ENCODE results near the gene PTPRB. TPM values are rescaled to one million over a fixed set of nuclear protein-coding genes. Genes with fewer than 3 reads are reported as not detected.

The PTPRB gene
- total and polyA plus RNA-seq, 2 donors (not counting 3 experiments of a cell fraction or from before 2014, with no cell fraction given) = 64.1 to 151 TPM

DNA sequence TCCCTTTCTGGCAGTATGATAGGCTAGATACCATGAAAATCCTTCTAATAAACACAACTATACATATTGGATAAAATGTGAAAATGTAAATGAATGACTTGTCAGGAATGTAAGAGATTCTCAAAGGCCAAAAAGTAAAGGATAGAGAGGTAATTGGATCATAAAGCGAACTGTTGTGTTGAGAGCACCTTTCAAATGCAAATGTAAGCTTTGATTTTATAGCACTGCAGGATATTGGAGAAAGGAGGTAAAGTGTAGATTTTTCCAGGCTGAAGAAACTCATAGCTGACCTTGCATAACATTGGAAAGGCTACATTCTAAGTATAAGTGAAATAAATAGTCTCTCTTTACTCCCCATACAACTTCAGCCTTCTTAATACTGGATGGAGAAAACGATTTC is 54.0 kb downstream of the PTPRB start:
- H3K4me2 ChIP-seq (ENCODE audit: insufficient read depth, low read length) = no peak overlapping the region
- H3K36me3 ChIP-seq (ENCODE audit: control insufficient read depth in 2 of 2, extremely low read depth in 1 of 2, insufficient read depth in 2 of 2, low read length in 2 of 2) = peaks cover 29 to 56% of the 10 kb centered on the region in 2 experiments
- no peak for FAIRE-seq
- no peaks in the 10 kb centered on the region for H3K27me3 ChIP-seq (ENCODE audit: control insufficient read depth in 2 of 2, insufficient read depth in 2 of 2, low read length in 2 of 2)
- peaks cover 2% of the 10 kb centered on the region for H3K4me1 ChIP-seq (ENCODE audit: control insufficient read depth, extremely low read depth, insufficient read depth, low read length)
- peaks cover 2% of the 10 kb centered on the region for H3K79me2 ChIP-seq (ENCODE audit: control insufficient read depth, insufficient read depth, low read length)
- H2AFZ ChIP-seq (ENCODE audit: low read depth, low read length) = no peak overlapping the region
- H3K4me3 ChIP-seq (replicated peaks in 1 of 3; ENCODE audit: insufficient read depth in 1 of 3, low read depth in 1 of 3, low read length in 3 of 3) = no peak overlapping the region
- H3K27ac ChIP-seq (ENCODE audit: insufficient read depth, low read depth, low read length) = no peak overlapping the region
- POLR2A ChIA-PET = no interaction called here
- intact Hi-C loops (cut with micrococcal nuclease) (no loop called here), dilution Hi-C loops (cut with MboI; ENCODE audit: extremely low pct_ligation_motif_present, low sequenced_read_pairs) (no loop called here)
- BruUV-seq (replicated peaks) = no TSS peak
- TF ChIP-seq, protein P1, sequence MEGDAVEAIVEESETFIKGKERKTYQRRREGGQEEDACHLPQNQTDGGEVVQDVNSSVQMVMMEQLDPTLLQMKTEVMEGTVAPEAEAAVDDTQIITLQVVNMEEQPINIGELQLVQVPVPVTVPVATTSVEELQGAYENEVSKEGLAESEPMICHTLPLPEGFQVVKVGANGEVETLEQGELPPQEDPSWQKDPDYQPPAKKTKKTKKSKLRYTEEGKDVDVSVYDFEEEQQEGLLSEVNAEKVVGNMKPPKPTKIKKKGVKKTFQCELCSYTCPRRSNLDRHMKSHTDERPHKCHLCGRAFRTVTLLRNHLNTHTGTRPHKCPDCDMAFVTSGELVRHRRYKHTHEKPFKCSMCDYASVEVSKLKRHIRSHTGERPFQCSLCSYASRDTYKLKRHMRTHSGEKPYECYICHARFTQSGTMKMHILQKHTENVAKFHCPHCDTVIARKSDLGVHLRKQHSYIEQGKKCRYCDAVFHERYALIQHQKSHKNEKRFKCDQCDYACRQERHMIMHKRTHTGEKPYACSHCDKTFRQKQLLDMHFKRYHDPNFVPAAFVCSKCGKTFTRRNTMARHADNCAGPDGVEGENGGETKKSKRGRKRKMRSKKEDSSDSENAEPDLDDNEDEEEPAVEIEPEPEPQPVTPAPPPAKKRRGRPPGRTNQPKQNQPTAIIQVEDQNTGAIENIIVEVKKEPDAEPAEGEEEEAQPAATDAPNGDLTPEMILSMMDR (IDR thresholded peaks at IDR 0.05; ENCODE audit: extremely low read depth in 1 of 2, insufficient read depth in 1 of 2, low read depth in 1 of 2, low read length in 2 of 2) = no peak
- TF ChIP-seq POLR2AphosphoS5 (IDR thresholded peaks at IDR 0.05; ENCODE audit: insufficient read depth, low read depth, low read length) (no peak), POLR2A (IDR thresholded peaks at IDR 0.05; ENCODE audit: low read depth, low read length) (no peak), FOS (IDR thresholded peaks at IDR 0.05; ENCODE audit: borderline replicate concordance, insufficient read depth, low read length) (no peak)
- no peak for DNase-seq (ENCODE audit: low read depth, low spot score)
- CTCF ChIA-PET = interaction anchor here (1.5 to 3.1 kb wide), 4 partner anchors 136 to 147 kb away, joined by 3 to 9 read pairs (median 5); no protein-coding TSS in a partner anchor
- no peaks in the 10 kb centered on the region for H3K9me3 ChIP-seq (replicated peaks; ENCODE audit: control insufficient read depth, insufficient read depth, low read length)
- no peaks in the 10 kb centered on the region for H4K20me1 ChIP-seq (replicated peaks; ENCODE audit: control insufficient read depth, extremely low read depth, insufficient read depth, low read length)
- H3K9ac ChIP-seq (replicated peaks; ENCODE audit: extremely low read depth, insufficient read depth, low read length) = no peak overlapping the region
- no peaks in the 10 kb centered on the region for H3K9me1 ChIP-seq (replicated peaks; ENCODE audit: control insufficient read depth, extremely low read depth, insufficient read depth, low read length)

DNA sequence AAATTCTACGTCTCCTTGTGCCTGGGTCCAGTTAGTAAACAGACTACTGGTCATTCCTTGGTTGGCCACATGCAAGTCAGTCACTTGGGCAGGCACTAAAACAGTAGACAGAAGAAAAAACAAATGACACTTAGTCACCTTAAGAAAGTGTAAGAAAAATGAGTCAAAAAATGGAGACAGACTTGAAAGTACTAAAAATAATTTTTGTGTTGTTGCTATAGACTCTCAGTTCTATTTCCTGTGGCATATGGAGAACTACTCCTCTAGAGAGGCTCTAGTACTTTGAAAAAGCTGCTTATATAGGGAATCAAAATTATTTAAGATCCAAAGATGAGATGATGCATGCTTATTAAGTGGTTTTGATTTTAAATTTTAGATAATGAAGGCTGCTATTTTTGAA is 56.0 kb downstream of the PTPRB start:
- FAIRE-seq = no peak
- no peaks in the 10 kb centered on the region for H3K9me1 ChIP-seq (replicated peaks; ENCODE audit: control insufficient read depth, extremely low read depth, insufficient read depth, low read length)
- H3K9ac ChIP-seq (replicated peaks; ENCODE audit: extremely low read depth, insufficient read depth, low read length) = no peak overlapping the region
- TF ChIP-seq MYC (IDR thresholded peaks at IDR 0.05; ENCODE audit: low read depth, low read length) = no peak
- TF ChIP-seq JUN (IDR thresholded peaks at IDR 0.05; ENCODE audit: borderline replicate concordance, insufficient read depth, insufficient read length, low read depth) = no peak
- no peak for TF ChIP-seq GATA2 (IDR thresholded peaks at IDR 0.05; ENCODE audit: insufficient read depth, insufficient read length, low read depth, low read length)
- TF ChIP-seq FOS (IDR thresholded peaks at IDR 0.05; ENCODE audit: borderline replicate concordance, insufficient read depth, low read length) = no peak
- TF ChIP-seq EZH2 (IDR thresholded peaks at IDR 0.05; ENCODE audit: borderline replicate concordance, low read depth, low read length, severe bottlenecking) = no peak
- TF ChIP-seq POLR2AphosphoS5 (IDR thresholded peaks at IDR 0.05; ENCODE audit: insufficient read depth, low read depth, low read length) = no peak
- TF ChIP-seq, protein P1 (IDR thresholded peaks at IDR 0.05; ENCODE audit: extremely low read depth in 1 of 2, insufficient read depth in 1 of 2, low read depth in 1 of 2, low read length in 2 of 2) = no peak
- TF ChIP-seq POLR2A (IDR thresholded peaks at IDR 0.05; ENCODE audit: low read depth, low read length) = no peak
- no peak overlapping the region for H3K27ac ChIP-seq (ENCODE audit: insufficient read depth, low read depth, low read length)
- no peaks in the 10 kb centered on the region for H3K9me3 ChIP-seq (replicated peaks; ENCODE audit: control insufficient read depth, insufficient read depth, low read length)
- ChIA-PET CTCF (interaction anchor here (1.0 to 2.0 kb wide), 5 partner anchors 9 to 681 kb away, joined by 3 to 10 read pairs (median 4); no protein-coding TSS in a partner anchor), POLR2A (no interaction called here)
- peaks cover 10% of the 10 kb centered on the region for H3K4me1 ChIP-seq (ENCODE audit: control insufficient read depth, extremely low read depth, insufficient read depth, low read length)
- no peak for DNase-seq (ENCODE audit: low read depth, low spot score)
- intact Hi-C loops (cut with micrococcal nuclease) (no loop called here), dilution Hi-C loops (cut with MboI; ENCODE audit: extremely low pct_ligation_motif_present, low sequenced_read_pairs) (no loop called here)
- no peak overlapping the region for H3K4me3 ChIP-seq (replicated peaks in 1 of 3; ENCODE audit: insufficient read depth in 1 of 3, low read depth in 1 of 3, low read length in 3 of 3)
- no peak overlapping the region for H2AFZ ChIP-seq (ENCODE audit: low read depth, low read length)
- H4K20me1 ChIP-seq (replicated peaks; ENCODE audit: control insufficient read depth, extremely low read depth, insufficient read depth, low read length) = no peaks in the 10 kb centered on the region
- no peak overlapping the region for H3K4me2 ChIP-seq (ENCODE audit: insufficient read depth, low read length)
- peaks cover 2% of the 10 kb centered on the region for H3K79me2 ChIP-seq (ENCODE audit: control insufficient read depth, insufficient read depth, low read length)
- peaks cover 25 to 50% of the 10 kb centered on the region in 2 experiments for H3K36me3 ChIP-seq (ENCODE audit: control insufficient read depth in 2 of 2, extremely low read depth in 1 of 2, insufficient read depth in 2 of 2, low read length in 2 of 2)
- no TSS peak for BruUV-seq (replicated peaks)
- H3K27me3 ChIP-seq (ENCODE audit: control insufficient read depth in 2 of 2, insufficient read depth in 2 of 2, low read length in 2 of 2) = no peaks in the 10 kb centered on the region
